ENCODE results near the gene IGLL1.

GRCh38 chr22:23525510-23525909 lies 54.6 kb downstream of the IGLL1 start:
- TF ChIP-seq, protein P1, sequence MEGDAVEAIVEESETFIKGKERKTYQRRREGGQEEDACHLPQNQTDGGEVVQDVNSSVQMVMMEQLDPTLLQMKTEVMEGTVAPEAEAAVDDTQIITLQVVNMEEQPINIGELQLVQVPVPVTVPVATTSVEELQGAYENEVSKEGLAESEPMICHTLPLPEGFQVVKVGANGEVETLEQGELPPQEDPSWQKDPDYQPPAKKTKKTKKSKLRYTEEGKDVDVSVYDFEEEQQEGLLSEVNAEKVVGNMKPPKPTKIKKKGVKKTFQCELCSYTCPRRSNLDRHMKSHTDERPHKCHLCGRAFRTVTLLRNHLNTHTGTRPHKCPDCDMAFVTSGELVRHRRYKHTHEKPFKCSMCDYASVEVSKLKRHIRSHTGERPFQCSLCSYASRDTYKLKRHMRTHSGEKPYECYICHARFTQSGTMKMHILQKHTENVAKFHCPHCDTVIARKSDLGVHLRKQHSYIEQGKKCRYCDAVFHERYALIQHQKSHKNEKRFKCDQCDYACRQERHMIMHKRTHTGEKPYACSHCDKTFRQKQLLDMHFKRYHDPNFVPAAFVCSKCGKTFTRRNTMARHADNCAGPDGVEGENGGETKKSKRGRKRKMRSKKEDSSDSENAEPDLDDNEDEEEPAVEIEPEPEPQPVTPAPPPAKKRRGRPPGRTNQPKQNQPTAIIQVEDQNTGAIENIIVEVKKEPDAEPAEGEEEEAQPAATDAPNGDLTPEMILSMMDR (IDR thresholded peaks at IDR 0.05) = no peak
- TF ChIP-seq POLR2A (IDR thresholded peaks at IDR 0.05) = no peak

Data from adrenal gland (tissue), 5 donors.